DMS153 (cell line): ENCODE data around the gene SDR9C7.

Source experiments
- DNase-seq: peaks from one replicate; lab custom pipeline; 2025; lab: John Stamatoyannopoulos, UW

SDR9C7 gene

DNA sequence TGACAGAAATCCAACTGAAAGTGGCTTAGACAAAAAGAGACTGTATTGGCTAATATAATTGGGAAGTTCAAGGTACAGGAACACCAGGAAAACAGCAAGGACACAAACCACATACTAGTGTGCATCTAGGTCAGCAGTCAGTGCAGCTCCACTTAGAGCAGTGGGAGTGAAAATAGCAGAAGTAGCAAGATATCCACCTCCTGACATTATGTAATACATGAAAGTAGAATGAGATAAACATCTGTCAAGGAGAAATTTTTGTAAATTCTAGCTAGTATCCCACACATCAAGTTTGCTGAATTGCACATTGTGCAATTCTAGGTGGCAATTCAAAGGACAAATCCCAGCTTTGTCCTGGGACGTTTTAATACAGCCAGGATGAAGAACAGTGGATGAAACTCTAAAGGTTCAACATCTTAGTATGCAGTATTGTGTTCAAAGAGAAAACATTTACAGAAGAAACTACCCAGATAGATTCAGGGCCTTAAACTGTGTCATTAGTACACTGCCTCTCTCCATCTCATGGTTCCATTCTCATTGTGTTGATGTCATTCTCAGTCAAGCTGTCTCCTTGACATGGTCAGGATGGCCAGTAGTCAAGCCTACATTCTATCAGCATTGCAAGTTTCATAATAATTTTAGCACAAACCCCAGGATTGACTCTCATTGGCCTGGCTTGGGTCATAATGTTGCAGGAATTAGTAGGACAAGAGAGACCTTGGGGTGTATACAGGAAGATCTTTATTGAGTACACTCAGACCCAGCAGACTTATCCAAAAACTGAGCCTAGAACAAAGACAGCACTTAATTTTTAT, 56.8 kb downstream of the SDR9C7 start:
- no peak for DNase-seq

- no peak for DNase-seq
Observed at GRCh38 chr12:56874821-56875220, 59.4 kb downstream of the SDR9C7 start.

- DNase-seq = no peak
Observed at GRCh38 chr12:56873382-56873781, 60.8 kb downstream of the SDR9C7 start.
